ENCODE measurements around the gene PMEL.
"Not testable (repeated sequence)": the region's sequence is repeated elsewhere in the genome, so short reads cannot be mapped to it uniquely, and the experiment has no call there.

The PMEL gene

GRCh38 chr12:55995366-55995765 lies 29.5 kb upstream of the PMEL start:
- no peaks in the 10 kb centered on the region for H3K9me3 Mint-ChIP-seq
- H3K27ac Mint-ChIP-seq, result no peak overlapping the region

GRCh38 chr12:55993230-55993853 lies 27.5 kb upstream of the PMEL start:
- peaks cover 36% of the 10 kb centered on the region for H3K36me3 Mint-ChIP-seq (ENCODE audit: low read depth)
- H3K27ac Mint-ChIP-seq, result no peak overlapping the region
- H3K4me1 Mint-ChIP-seq (ENCODE audit: low read depth), result peaks cover 16% of the 10 kb centered on the region
- H3K4me3 Mint-ChIP-seq, result no peak overlapping the region
- peaks cover 9% of the 10 kb centered on the region for H3K27me3 Mint-ChIP-seq
- no peaks in the 10 kb centered on the region for H3K9me3 Mint-ChIP-seq

More at GRCh38 chr12:55995366-55995765, 29.5 kb upstream of the PMEL start:
- H3K4me3 Mint-ChIP-seq, result no peak overlapping the region
- peaks cover 9% of the 10 kb centered on the region for H3K27me3 Mint-ChIP-seq
- H3K4me1 Mint-ChIP-seq (ENCODE audit: low read depth), result peaks cover 21% of the 10 kb centered on the region
- H3K36me3 Mint-ChIP-seq (ENCODE audit: low read depth), result peaks cover 27% of the 10 kb centered on the region

- Mint-ChIP-seq H3K9me3 (no peaks in the 10 kb centered on the region), H3K36me3 (ENCODE audit: low read depth) (peaks cover 42% of the 10 kb centered on the region), H3K4me1 (ENCODE audit: low read depth) (peaks cover 2% of the 10 kb centered on the region), H3K27me3 (no peaks in the 10 kb centered on the region), H3K4me3 (no peak overlapping the region), H3K27ac (no peak overlapping the region)
Measured at GRCh38 chr12:55991110-55991509, 25.3 kb upstream of the PMEL start.

GRCh38 chr12:55985976-55986375 lies 20.1 kb upstream of the PMEL start:
- not testable (repeated sequence) for H3K27me3 Mint-ChIP-seq, H3K27ac Mint-ChIP-seq, H3K4me3 Mint-ChIP-seq, H3K9me3 Mint-ChIP-seq
- Mint-ChIP-seq H3K36me3 (ENCODE audit: low read depth) (peaks cover 29% of the 10 kb centered on the region), H3K4me1 (ENCODE audit: low read depth) (peaks cover 12% of the 10 kb centered on the region)

GRCh38 chr12:55985341-55985740 lies 19.5 kb upstream of the PMEL start:
- H3K4me1 Mint-ChIP-seq (ENCODE audit: low read depth), result peaks cover 12% of the 10 kb centered on the region
- H3K9me3 Mint-ChIP-seq, result no peaks in the 10 kb centered on the region
- no peak overlapping the region for H3K27ac Mint-ChIP-seq
- H3K4me3 Mint-ChIP-seq, result no peak overlapping the region
- H3K36me3 Mint-ChIP-seq (ENCODE audit: low read depth), result peaks cover 23% of the 10 kb centered on the region
- H3K27me3 Mint-ChIP-seq, result no peaks in the 10 kb centered on the region

- peaks cover 19% of the 10 kb centered on the region for H3K36me3 Mint-ChIP-seq (ENCODE audit: low read depth)
- H3K4me3 Mint-ChIP-seq, result no peak overlapping the region
- no peaks in the 10 kb centered on the region for H3K27me3 Mint-ChIP-seq
- H3K9me3 Mint-ChIP-seq, result no peaks in the 10 kb centered on the region
- peaks cover 12% of the 10 kb centered on the region for H3K4me1 Mint-ChIP-seq (ENCODE audit: low read depth)
- H3K27ac Mint-ChIP-seq, result no peak overlapping the region
Measured at GRCh38 chr12:55984861-55985260, 19.0 kb upstream of the PMEL start.

- no peaks in the 10 kb centered on the region for H3K27me3 Mint-ChIP-seq
- H3K9me3 Mint-ChIP-seq, result no peaks in the 10 kb centered on the region
- H3K27ac Mint-ChIP-seq, result no peak overlapping the region
- H3K36me3 Mint-ChIP-seq (ENCODE audit: low read depth), result peaks cover 15% of the 10 kb centered on the region
- no peak overlapping the region for H3K4me3 Mint-ChIP-seq
- H3K4me1 Mint-ChIP-seq (ENCODE audit: low read depth), result peaks cover 12% of the 10 kb centered on the region
Measured at GRCh38 chr12:55983232-55983842, 17.5 kb upstream of the PMEL start.

GRCh38 chr12:55982319-55982936 lies 16.6 kb upstream of the PMEL start:
- no peaks in the 10 kb centered on the region for H3K27me3 Mint-ChIP-seq
- H3K36me3 Mint-ChIP-seq (ENCODE audit: low read depth), result peaks cover 8% of the 10 kb centered on the region
- peaks cover 12% of the 10 kb centered on the region for H3K4me1 Mint-ChIP-seq (ENCODE audit: low read depth)
- no peak overlapping the region for H3K4me3 Mint-ChIP-seq
- H3K27ac Mint-ChIP-seq, result no peak overlapping the region
- no peaks in the 10 kb centered on the region for H3K9me3 Mint-ChIP-seq

- H3K4me1 Mint-ChIP-seq (ENCODE audit: low read depth), result peaks cover 17% of the 10 kb centered on the region
Measured at GRCh38 chr12:55981882-55982281, 16.0 kb upstream of the PMEL start.

GRCh38 chr12:55979069-55979468 lies 13.2 kb upstream of the PMEL start:
- Mint-ChIP-seq H3K27ac (no peak overlapping the region), H3K9me3 (no peaks in the 10 kb centered on the region), H3K4me1 (ENCODE audit: low read depth) (peaks cover 26% of the 10 kb centered on the region), H3K36me3 (ENCODE audit: low read depth) (peaks cover 14% of the 10 kb centered on the region), H3K27me3 (no peaks in the 10 kb centered on the region), H3K4me3 (no peak overlapping the region)

More at GRCh38 chr12:55981882-55982281, 16.0 kb upstream of the PMEL start:
- not testable (repeated sequence) for H3K27me3 Mint-ChIP-seq; H3K9me3 Mint-ChIP-seq; H3K4me3 Mint-ChIP-seq; H3K36me3 Mint-ChIP-seq (ENCODE audit: low read depth); H3K27ac Mint-ChIP-seq

- no peaks in the 10 kb centered on the region for H3K9me3 Mint-ChIP-seq
- no peak overlapping the region for H3K4me3 Mint-ChIP-seq
- no peak overlapping the region for H3K27ac Mint-ChIP-seq
- peaks cover 11% of the 10 kb centered on the region for H3K36me3 Mint-ChIP-seq (ENCODE audit: low read depth)
- H3K27me3 Mint-ChIP-seq, result no peaks in the 10 kb centered on the region
- peaks cover 21% of the 10 kb centered on the region for H3K4me1 Mint-ChIP-seq (ENCODE audit: low read depth)
Measured at GRCh38 chr12:55978393-55978792, 12.6 kb upstream of the PMEL start.

GRCh38 chr12:55974308-55974730 lies 8.5 kb upstream of the PMEL start:
- Mint-ChIP-seq H3K9me3 (no peaks in the 10 kb centered on the region), H3K4me1 (ENCODE audit: low read depth) (peaks cover 14% of the 10 kb centered on the region), H3K36me3 (ENCODE audit: low read depth) (peaks cover 17% of the 10 kb centered on the region), H3K27me3 (no peaks in the 10 kb centered on the region), H3K27ac (no peak overlapping the region), H3K4me3 (no peak overlapping the region)

- Mint-ChIP-seq H3K9me3 (no peaks in the 10 kb centered on the region), H3K27ac (no peak within 1 kb of the TSS), H3K27me3 (no peaks in the 10 kb centered on the region), H3K4me1 (ENCODE audit: low read depth) (peaks cover 17% of the 10 kb centered on the region), H3K36me3 (ENCODE audit: low read depth) (peaks cover 21% of the 10 kb centered on the region), H3K4me3 (no peak within 1 kb of the TSS)
Measured at GRCh38 chr12:55973599-55974307, 7.9 kb upstream of the PMEL start, which contains the start of gene RAB5B. RAB5B (plus strand) TSS chr12:55974078; CDS start chr12:55986961, 12,883 bp downstream.

- peaks cover 23% of the 10 kb centered on the region for H3K4me1 Mint-ChIP-seq (ENCODE audit: low read depth)
- H3K27me3 Mint-ChIP-seq, result no peaks in the 10 kb centered on the region
- no peaks in the 10 kb centered on the region for H3K9me3 Mint-ChIP-seq
- no peak overlapping the region for H3K4me3 Mint-ChIP-seq
- peaks cover 28% of the 10 kb centered on the region for H3K36me3 Mint-ChIP-seq (ENCODE audit: low read depth)
- no peak overlapping the region for H3K27ac Mint-ChIP-seq
Measured at GRCh38 chr12:55972911-55973598, 7.2 kb upstream of the PMEL start.

Measured in stimulated activated naive CD8-positive, alpha-beta T cell treated with anti-CD3 and anti-CD28 coated beads, Interleukin-15, Interleukin-2, amounts not matched to agents 100 ng/mL and 50 ng/mL, for 24 hours (primary cell).